Omental fat pad (tissue), 4 donors: ENCODE results near the gene THPO. TPM values are rescaled to one million over a fixed set of nuclear protein-coding genes. Genes with fewer than 3 reads are reported as not detected.

Source experiments
- ATAC-seq: fragments of 150-250 bp; one replicate; pipeline ENCODE4 v1.9.1; 2016; ENCODE audit warnings: mild to moderate bottlenecking, moderate library complexity; ENCODE audit not compliant: low FRiP score
- DNase-seq: peaks from one replicate; pipeline ENCODE4 v3.0.0-alpha.2; 2019; ENCODE audit warnings: low spot score
- CTCF ChIP-seq, 3 donors: fragments of 450-650 bp; IDR thresholded peaks; one replicate each; pipeline ENCODE4 v1.5.1; 2016 to 2017; ENCODE audit warnings: antibody characterized with exemption in 3 of 3, mild to moderate bottlenecking in 3 of 3, moderate library complexity in 2 of 3
- total RNA-seq, 4 donors: library from RNA; depleted of rRNA; stranded (reverse); fragments of >200 nt; gene quantifications; one replicate each; pipeline ENCODE4 v1.1.0, GENCODE V29; 2016

THPO gene
- total RNA-seq, 4 donors from 2014 or later, result 0.36 to 1.3 (median 0.94) TPM

- DNase-seq (no peak), ATAC-seq (no peak)
- TF ChIP-seq CTCF (IDR thresholded peaks at IDR 0.05), result no peak
Observed at GRCh38 chr3:184386047-184386806, 8.2 kb upstream of the THPO start.

- DNase-seq, result no peak
- ATAC-seq, result no peak
Observed at GRCh38 chr3:184384856-184385422, 6.9 kb upstream of the THPO start.

GRCh38 chr3:184384342-184384741 lies 6.3 kb upstream of the THPO start:
- DNase-seq, result no peak
- TF ChIP-seq CTCF (IDR thresholded peaks at IDR 0.05), result no peak

More at GRCh38 chr3:184384856-184385422, 6.9 kb upstream of the THPO start:
- TF ChIP-seq CTCF (IDR thresholded peaks at IDR 0.05), result no peak

GRCh38 chr3:184383033-184383740 lies 5.2 kb upstream of the THPO start:
- ATAC-seq (no peak), DNase-seq (no peak)
- TF ChIP-seq CTCF (IDR thresholded peaks at IDR 0.05), result no peak

More at GRCh38 chr3:184384342-184384741, 6.3 kb upstream of the THPO start:
- ATAC-seq, result no peak

GRCh38 chr3:184382326-184383032 lies 4.5 kb upstream of the THPO start:
- ATAC-seq (no peak), DNase-seq (no peak)
- no peak for TF ChIP-seq CTCF (IDR thresholded peaks at IDR 0.05)

GRCh38 chr3:184381261-184382224 lies 3.5 kb upstream of the THPO start:
- TF ChIP-seq CTCF (IDR thresholded peaks at IDR 0.05), result no peak
- no peak for DNase-seq
- ATAC-seq, result no peak
